GM21737 (cell line): Measurements from ENCODE around the gene RAB26.

Source experiments
- ATAC-seq: cut with Tn5 transposase; IDR thresholded peaks from one replicate; pipeline ENCODE4 v1.9.1; 2021; ENCODE audit warnings: mild to moderate bottlenecking, moderate library complexity; ENCODE audit not compliant: unreplicated experiment

The RAB26 gene

DNA sequence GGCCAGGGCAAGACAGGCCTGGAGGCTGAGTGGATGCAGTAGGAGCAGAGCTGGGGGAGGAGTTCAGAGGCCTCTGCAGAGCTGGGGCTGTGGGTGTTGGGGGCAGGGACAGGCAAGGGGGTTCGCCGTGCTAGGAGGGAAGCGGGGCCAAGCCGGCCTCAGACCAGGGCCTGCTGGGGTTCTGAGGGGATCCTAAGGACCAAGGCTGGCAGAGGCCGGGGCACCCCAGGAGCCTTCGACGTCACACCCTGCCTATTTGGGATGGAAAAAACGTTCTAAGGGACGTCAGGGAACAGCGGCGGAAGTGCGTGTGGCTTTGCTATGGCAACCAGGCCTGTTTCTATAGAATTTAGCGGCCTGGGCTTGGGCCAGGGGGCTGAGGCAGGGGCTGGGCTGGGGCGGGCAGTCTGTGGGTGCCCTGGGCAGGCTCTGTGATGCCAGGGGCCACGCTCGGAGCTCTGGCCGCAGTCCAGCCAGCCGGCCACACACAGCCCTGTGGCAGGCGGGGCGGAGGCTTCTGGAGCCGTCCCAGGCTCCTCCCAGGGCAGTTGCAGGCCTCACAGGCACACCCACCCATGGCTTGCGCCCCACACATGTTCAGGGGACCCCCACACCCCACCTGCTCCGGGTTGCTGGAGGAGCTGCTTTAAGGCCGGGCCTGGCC is 10.9 kb downstream of the RAB26 start:
- ATAC-seq = no peak

DNA sequence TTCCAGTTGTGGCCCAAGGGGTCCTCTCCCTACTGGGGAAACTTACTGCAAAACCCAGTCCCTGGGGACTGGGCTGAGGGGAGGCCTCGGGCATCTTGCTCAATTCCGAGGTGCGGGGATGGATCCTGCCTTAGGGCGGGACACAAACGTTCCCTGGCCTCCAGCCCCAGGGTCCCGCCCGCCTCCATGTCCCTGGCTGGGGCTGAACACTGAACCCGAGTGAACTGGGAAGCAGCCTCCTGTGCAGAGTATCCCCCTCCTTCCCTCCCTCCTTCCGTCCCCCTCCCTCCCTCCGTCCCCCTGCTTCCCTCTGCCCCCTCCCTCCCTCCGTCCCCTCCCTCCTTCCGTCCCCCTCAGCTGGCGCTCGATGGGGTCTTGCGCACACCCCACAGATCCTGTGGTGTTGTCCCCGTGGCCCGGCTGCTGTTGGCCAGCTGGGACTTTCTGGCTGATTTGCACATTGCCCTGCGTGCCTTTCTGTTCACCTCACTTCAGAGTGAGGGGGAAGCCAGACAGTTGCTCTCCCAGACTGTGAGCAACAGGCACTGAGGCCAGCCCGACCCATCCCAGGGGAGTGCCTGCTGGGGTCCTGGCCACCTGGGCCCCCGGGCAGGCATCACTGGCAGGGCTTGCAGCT is 12.6 kb downstream of the RAB26 start:
- no peak for ATAC-seq

DNA sequence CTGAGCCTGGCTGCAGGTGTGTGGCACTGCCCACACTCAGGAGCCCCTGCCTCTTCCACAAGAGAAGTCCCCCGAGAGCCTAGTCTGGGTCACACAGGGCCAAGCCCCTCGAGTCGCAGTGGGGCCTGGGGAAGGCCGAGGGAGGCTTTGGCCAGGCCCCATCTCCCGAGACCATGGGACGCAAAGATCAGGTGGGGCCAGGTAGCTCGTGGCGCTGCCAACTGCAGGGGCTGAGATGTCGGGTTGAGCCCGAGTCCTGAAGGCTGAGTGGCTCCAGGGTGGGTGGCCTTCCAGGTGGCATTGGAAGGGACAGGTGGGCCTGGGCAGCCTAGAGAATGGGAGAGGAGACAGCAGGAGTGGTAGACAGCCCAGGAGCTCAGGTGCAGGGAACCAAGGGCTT is 13.5 kb downstream of the RAB26 start:
- no peak for ATAC-seq

GRCh38 chr16:2162676-2163118 is 14.3 kb downstream of the RAB26 start:
- ATAC-seq = no peak

DNA sequence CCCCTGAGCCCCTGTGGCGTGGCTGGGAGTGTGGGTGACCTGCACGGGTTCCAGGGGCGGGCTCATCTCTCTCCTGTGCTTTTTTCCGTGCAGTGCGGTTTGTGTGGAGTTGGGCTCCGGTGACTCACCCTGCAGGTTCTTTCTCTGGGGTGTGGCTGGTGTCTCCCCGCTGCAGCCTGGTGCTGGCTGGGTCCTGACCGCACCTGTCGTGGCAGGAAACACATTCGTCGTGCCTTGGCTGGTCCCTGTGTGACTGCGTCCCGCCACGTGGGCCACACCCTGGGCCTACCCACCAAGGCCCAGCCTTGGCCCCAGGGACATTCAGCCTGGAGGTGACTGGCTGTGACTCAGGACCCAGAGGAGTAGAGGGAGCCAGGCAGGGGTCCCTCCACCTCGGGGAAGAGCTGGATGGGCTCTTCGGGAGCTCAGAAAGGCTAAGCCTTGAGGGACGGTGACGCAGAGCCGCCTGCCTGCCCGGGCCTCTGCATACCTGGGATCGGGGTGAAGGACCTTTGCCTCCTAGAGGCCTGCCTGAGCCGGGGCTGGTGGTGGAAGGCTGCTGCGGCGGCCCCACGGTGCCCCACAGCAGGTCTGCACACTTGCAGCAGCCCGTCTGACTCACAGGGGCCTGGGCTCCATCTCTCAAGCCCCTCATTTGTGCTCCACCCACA is 14.9 kb downstream of the RAB26 start:
- no peak for ATAC-seq

- no peak for ATAC-seq
These were observed 17.4 kb downstream of the RAB26 start for GRCh38 chr16:2165861-2166260.

- ATAC-seq = no peak
These were observed 18.0 kb downstream of the RAB26 start for GRCh38 chr16:2166263-2167067.

DNA sequence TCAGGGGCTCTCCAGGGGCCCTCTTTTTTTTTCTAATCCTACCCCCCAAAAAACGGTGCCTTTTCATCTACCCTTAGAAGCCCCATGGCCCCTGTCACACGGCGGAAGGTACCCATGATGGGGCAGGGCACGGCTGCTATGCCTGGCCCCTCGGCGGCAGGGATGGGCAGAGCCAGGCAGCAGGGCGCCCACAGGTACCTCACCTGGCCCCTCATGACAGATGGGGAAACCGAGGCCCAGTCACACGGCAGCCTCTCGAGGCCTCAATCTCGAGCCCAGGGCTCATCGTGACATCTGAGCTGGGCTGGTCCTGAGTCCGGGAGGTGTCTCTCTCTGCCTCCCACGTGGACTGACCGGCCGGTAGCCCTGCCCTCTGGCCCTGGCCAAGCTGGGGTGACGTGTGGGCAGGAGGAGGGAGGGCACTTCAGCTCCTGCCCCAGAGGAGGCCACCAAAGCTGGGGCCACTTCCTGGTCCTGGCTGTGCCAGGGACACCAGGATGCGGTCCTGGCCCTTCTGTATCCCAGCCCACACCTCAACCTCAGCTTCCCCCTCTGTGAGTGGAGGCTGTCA is 18.7 kb downstream of the RAB26 start:
- ATAC-seq = no peak

- ATAC-seq = no peak
These were observed 21.7 kb downstream of the RAB26 start for GRCh38 chr16:2170080-2170479.

GRCh38 chr16:2170587-2171435 is 22.4 kb downstream of the RAB26 start:
- no peak for ATAC-seq

GRCh38 chr16:2171601-2172178 is 23.3 kb downstream of the RAB26 start:
- no peak for ATAC-seq

GRCh38 chr16:2172688-2173335 is 24.4 kb downstream of the RAB26 start:
- ATAC-seq = no peak

DNA sequence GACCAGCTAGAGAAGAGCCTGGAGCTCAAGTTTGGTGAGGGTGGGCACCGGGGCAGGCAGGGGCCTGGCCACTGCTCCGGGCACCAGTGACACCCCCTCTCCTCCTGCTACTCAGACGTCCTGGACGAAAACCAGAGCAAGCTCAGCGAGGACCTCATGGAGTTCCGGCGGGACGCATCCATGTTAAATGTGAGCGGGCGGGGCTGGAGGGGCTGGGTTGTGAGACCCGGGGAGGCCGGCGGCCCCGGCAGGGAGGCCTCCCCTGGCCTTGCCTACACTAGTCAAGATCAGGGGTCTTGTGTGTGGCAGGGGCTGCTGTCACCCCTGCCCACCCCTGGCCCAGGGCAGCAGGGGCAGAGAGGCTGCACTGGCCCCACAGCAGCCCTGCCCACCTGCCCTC is 24.9 kb downstream of the RAB26 start:
- ATAC-seq = no peak

GRCh38 chr16:2173916-2174315 is 25.5 kb downstream of the RAB26 start:
- no peak for ATAC-seq

DNA sequence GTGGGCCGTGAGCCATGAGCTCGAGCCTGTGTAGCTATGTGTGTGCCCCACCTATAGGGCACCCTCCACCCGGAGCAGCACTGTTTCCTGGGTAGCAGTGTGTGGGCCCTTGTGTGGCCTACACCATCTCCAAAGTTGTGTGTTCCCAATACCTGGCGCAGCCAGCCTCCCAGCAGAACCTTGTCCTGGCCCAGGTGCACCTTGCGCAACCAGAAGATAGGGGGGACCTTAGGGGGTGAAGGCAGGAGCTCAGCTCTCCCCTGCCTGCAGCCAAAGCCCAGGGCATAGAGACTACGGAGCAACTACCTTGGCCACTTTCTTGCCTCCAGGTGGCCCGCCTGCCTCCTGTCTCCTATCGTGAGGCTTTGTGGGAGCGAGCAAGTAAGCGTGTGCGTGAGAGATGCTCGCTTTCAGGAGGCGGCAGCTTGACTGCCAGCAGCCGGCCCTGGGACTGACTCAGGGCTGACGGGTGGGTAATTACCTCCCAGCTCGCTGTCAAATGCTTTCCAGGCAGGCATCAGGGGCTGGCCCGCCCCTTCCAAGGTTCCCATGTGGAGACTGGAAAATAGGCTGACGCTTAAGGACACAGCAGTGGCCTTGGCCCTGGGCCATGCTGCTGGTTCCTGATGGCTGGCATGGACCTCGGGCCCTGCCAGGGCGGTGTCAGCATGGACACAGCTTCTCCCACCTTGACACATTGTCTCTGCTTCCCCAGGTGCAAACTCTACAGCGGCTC is 26.1 kb downstream of the RAB26 start:
- ATAC-seq = no peak

DNA sequence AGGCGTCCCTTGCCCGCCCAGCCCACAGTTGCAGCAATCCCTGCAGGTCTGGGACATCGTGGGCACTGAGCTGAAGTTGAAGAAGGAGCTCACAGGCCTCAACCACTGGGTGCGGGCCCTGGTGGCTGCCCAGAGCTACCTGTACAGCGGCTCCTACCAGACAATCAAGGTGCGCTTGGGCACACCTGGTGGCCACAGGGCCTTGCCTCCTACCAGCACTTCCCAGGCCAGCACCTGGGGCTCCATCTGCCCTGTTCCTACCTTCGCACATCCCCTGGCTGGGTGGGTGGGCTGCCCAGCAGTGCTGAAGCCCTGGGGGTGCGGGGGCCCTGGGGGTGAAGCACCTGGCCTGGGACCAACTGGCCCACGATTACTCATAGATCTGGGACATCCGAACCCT is 27.0 kb downstream of the RAB26 start:
- no peak for ATAC-seq

DNA sequence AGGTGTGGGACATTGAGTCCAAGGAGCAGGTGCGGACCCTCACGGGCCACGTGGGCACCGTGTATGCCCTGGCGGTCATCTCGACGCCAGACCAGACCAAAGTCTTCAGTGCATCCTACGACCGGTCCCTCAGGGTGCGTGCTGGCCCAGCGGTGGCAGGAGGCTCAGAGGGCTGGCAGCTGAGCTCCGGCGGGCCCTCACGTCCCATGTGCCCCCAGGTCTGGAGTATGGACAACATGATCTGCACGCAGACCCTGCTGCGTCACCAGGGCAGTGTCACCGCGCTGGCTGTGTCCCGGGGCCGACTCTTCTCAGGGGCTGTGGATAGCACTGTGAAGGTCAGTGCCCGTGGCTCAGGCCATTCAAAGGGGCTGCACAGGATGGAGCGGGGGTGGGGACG is 27.6 kb downstream of the RAB26 start:
- ATAC-seq = no peak

DNA sequence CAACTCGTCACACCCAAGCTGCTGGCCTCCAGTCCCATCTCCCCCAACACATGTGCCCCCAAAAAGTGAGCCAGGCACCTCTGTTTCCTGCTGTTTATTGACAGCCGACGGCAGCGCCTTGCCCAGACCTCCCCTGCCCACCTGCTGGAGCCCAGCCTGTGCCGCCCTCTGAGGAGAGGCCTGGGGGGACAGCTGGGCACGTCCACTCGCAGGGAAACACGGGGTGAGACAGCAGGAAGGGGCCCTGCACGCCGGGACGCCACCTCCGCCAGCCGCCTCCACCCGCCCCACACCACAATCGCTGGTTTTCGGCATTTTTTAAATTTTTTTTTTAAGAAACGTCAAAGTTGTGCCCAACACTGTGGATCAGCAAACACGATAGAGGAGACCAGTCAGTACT is 28.7 kb downstream of the RAB26 start:
- no peak for ATAC-seq

GRCh38 chr16:2177561-2177960 is 29.1 kb downstream of the RAB26 start:
- ATAC-seq = no peak
